ENCODE results near the gene CRTC3. TPM values are rescaled to one million over a fixed set of nuclear protein-coding genes. Genes with fewer than 3 reads are reported as not detected.
"Not testable (repeated sequence)": the region's sequence is repeated elsewhere in the genome, so short reads cannot be mapped to it uniquely, and the experiment has no call there.

Gene CRTC3, protein sequence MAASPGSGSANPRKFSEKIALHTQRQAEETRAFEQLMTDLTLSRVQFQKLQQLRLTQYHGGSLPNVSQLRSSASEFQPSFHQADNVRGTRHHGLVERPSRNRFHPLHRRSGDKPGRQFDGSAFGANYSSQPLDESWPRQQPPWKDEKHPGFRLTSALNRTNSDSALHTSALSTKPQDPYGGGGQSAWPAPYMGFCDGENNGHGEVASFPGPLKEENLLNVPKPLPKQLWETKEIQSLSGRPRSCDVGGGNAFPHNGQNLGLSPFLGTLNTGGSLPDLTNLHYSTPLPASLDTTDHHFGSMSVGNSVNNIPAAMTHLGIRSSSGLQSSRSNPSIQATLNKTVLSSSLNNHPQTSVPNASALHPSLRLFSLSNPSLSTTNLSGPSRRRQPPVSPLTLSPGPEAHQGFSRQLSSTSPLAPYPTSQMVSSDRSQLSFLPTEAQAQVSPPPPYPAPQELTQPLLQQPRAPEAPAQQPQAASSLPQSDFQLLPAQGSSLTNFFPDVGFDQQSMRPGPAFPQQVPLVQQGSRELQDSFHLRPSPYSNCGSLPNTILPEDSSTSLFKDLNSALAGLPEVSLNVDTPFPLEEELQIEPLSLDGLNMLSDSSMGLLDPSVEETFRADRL
- 24.9 TPM for polyA plus RNA-seq (2013, experiment 1 of 2; ENCODE audit: insufficient read length)
- polyA plus RNA-seq (2013, experiment 2 of 2; ENCODE audit: insufficient read length): 26.4 TPM

GRCh38 chr15:90529371-90530249, at the start of gene CRTC3:
TSS of gene CRTC3 (plus strand) at chr15:90529923. CDS start at chr15:90530072, 149 bp downstream.
- DNase-seq: peak; percentile 59

DNA sequence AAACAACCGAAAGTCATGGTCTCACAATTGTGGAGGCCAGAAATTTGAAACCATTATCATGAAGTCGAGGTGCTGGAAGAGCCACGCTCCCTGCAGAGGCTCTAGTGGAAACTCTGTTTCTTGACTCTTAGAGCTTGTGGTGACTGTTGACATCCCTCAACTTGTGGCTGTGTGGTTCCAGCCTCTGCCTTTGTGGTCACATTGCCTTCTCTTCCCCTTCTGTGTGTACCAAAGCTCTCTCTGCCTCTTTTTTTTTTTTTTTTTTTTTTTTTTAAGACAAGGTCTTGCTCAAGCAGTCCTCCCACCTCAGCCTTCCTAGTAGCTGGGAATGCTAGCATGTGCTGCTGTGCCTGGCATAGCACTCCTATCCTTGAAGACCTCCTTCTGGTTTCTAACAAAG, 48.7 kb upstream of the CRTC3 start:
- DNase-seq: no peak

GRCh38 chr15:90482124-90483011, 47.4 kb upstream of the CRTC3 start:
- peak; percentile 38 for DNase-seq

GRCh38 chr15:90483012-90483307, 46.8 kb upstream of the CRTC3 start:
- DNase-seq: no peak

GRCh38 chr15:90483637-90484036, 46.1 kb upstream of the CRTC3 start:
- DNase-seq: no peak

- no peak for DNase-seq
These were observed 42.5 kb upstream of the CRTC3 start for GRCh38 chr15:90487186-90487585.

- DNase-seq: no peak
These were observed 40.2 kb upstream of the CRTC3 start for GRCh38 chr15:90489514-90489913.

- no peak for DNase-seq
These were observed 39.8 kb upstream of the CRTC3 start for GRCh38 chr15:90489944-90490343.

DNA sequence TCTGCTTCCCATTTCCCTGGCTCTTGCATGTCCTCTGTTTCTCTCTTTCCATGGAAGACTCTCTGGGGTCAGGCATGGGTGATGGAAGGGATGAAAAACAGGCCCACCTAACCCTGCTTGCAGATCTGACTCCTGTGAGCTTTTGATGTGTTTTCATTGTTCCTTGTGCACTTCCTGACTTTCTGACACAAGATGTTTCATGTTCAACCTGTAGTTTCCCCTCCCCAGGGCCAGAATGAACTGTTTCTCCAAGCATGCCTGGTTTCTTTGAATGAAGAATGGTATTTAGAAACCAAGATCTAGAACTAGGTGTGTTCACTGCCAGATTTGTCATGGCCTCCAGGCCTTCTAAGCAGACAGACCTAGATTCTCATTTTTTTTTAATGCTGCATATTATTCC, 36.1 kb upstream of the CRTC3 start:
- no peak for DNase-seq

GRCh38 chr15:90495067-90495466, 34.7 kb upstream of the CRTC3 start:
- no peak for DNase-seq

GRCh38 chr15:90496791-90497190, 32.9 kb upstream of the CRTC3 start:
- DNase-seq: no peak

DNA sequence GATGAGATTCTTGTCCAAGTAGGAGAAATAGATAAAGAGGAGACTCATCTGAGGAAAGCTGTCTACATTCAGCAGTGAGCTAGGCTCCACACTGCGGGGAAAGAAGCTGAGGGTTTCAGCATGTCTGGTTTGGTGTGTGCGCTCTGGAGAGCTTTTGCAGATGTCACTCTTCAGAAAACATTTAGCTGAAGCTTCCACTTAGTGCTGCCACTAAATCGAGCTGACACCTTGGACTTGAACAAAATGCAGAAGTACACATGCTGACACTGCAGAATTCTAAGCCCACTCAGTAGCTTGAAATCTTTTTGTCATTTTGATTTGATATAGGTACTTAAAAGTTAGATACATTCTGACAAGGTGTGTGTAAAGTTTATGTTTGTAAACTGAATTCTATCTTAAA, 32.3 kb upstream of the CRTC3 start:
- DNase-seq: no peak

DNA sequence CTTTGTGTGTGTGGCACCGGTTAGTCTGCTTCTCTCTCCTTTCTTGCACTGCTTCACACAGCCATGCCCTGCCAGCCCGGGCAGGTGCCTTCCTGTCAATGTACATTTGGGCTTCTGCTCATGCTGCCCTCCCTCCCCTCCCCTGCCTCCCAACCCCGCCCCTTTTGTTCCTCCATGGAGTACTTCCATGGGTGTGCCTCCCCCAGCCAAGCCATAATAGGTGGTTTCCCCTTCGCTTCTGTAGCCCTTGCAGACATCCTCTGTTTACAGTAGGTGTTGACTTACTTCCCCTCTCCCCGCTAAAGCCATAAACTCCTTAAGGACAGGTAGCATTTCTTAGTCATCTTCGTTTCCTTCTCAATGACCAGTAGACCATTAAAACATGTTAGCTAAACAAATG, 31.8 kb upstream of the CRTC3 start:
- no peak for DNase-seq

DNA sequence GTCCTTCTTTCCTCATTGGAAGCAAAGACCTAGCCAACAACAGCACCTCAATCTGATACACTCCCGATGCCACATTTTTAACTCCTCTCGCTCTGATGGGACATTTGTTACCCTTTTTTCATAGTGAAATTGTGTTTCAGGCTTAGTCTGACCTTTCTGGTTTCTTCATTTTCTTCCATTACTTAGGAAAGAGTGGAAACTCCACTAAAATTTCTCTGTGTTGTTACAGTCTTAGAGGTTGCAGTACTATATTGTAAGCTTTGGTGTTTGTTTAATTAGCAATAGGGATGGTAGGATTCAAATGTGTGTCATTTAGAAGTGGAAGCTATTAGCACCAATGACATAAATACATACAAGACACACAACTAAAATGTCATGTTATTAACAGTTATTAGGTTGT, 29.6 kb upstream of the CRTC3 start:
- no peak for DNase-seq

GRCh38 chr15:90501898-90502297, 27.8 kb upstream of the CRTC3 start:
- no peak for DNase-seq

- not testable (repeated sequence) for DNase-seq
These were observed 18.9 kb upstream of the CRTC3 start for GRCh38 chr15:90510781-90511180.

GRCh38 chr15:90511211-90511618, 18.5 kb upstream of the CRTC3 start:
- DNase-seq: not testable (repeated sequence)

DNA sequence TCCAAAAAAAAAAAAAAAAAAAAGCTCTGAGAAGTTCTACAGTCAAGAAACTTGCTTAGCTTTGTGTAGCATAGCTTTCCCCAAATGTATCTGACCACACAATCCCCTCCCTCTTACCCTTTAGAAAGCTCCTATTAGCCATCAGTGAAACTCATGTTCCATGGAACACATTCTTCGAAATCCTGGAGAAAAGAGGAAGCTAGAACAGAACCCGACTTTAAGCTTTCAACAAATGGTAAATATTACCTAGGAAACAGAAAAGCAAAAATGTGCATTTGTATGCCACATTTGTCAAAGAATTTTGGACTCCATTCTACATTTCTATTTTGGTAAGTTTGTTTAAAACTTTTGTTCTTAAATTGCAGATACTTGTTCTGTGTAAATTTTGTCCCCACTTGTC, 17.4 kb upstream of the CRTC3 start:
- no peak for DNase-seq

DNA sequence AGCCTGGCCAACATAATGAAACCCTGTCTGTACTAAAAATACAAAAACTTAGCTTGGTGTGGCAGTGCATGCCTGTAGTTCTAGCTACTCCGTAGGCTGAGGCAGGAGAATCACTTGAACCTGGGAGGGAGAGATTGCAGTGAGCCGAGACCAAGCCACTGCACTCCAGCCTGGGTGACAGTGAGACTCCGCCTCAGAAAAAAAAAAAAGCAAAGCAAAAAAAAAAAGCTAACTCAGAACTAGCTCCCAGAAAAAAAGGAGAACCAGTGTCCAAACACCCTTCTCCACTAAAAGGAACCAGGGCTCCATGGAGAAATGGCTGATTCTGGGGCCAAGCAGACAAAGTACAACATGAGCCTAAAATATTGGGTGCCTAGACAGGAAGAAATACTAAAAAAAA, 16.7 kb upstream of the CRTC3 start:
- no peak for DNase-seq

DNA sequence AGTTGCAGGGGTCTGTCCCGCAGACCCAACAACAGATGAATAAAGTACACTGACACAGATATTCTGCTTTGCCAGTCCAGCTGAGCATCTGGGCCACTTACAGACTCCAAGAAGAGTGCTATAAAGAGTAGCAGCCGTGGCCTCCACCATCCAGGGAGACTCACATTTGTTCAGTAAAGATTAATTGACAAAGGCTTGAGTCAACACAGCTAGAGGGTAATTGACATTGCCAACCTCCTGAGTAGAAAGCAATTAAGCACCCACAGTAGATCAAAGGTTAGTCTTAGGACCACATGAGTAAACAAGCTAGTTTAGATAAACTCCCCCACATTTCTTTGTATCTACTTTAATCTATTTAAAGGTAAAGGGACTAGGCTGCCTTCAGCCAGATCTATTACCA, 16.3 kb upstream of the CRTC3 start:
- DNase-seq: no peak

DNA sequence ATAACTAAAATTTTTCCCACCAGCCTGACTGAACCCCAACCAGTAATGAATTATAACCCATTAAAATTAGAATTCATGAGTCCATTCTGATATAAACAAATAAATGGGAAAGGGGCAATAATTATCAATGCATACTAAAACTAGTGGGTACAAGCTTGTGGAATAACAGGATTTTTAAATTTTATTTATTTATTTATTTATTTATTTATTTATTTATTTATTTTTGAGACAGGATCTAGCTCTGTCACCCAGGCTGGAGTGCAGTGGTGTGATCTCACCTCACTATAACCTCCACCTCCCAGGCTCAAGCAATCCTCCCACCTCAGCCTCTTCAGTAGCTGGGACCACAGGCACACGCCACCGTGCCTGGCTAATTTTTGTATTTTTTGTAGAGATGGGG, 15.8 kb upstream of the CRTC3 start:
- DNase-seq: not testable (repeated sequence)

- DNase-seq: peak; percentile 66
These were observed 10.0 kb upstream of the CRTC3 start for GRCh38 chr15:90519688-90520087.
